HG03469 (cell line): Measurements from ENCODE around the gene COL6A1.
"Not testable (repeated sequence)": the region's sequence is repeated elsewhere in the genome, so short reads cannot be mapped to it uniquely, and the experiment has no call there.

ENCODE experiments used
- ATAC-seq: cut with Tn5 transposase; IDR thresholded peaks from one replicate; pipeline ENCODE4 v1.9.1; 2021; ENCODE audit warnings: mild to moderate bottlenecking, moderate library complexity, moderate number of reproducible peaks; ENCODE audit not compliant: unreplicated experiment

The COL6A1 gene

DNA sequence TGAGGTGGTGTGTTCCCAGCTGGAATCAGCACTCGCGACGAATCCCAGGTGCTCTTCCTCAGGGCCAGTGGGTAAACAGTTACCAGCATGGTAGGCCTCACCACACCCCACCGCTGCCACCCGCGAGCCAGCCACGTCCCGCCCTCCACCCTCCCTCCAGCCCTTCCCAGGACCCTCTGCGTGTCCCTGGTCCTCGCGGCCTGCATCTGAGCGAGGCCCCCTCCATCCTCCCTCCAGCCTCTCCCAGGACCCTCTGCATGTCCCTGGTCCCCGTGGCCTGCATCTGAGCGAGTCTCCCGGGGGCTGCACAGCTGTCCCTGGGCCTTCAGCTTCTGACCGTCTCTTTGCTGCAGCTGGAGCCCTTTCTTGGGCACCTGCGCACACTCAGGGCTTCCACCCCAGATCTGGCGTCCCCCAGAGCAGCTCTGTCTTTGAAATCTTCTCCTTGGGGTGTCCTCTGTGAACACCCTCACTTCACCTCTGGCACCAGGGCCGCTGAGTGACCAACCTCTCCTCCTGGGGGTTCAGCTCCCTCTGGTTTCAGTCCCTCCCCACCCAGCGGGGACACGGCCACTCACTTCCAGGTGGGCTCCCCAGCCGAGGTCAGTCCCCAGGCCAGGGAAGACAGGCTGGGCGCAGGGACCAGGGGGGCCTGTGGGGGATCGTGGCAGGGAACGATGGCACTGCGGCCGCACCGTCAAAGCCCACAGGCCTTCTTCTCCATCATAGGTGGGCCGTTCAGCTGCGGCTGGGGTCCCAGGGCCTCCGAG is 58.5 kb downstream of the COL6A1 start:
- no peak for ATAC-seq

GRCh38 chr21:46040707-46041106 is 59.1 kb downstream of the COL6A1 start:
- ATAC-seq: no peak

GRCh38 chr21:46041183-46041582 is 59.6 kb downstream of the COL6A1 start:
- ATAC-seq: no peak

- no peak for ATAC-seq
These were observed 63.6 kb downstream of the COL6A1 start for GRCh38 chr21:46045154-46045553.

- no peak for ATAC-seq
These were observed 64.9 kb downstream of the COL6A1 start for GRCh38 chr21:46046471-46046870.

GRCh38 chr21:46046906-46047305 is 65.3 kb downstream of the COL6A1 start:
- ATAC-seq: not testable (repeated sequence)

- no peak for ATAC-seq
These were observed 67.6 kb downstream of the COL6A1 start for GRCh38 chr21:46048926-46049889.

DNA sequence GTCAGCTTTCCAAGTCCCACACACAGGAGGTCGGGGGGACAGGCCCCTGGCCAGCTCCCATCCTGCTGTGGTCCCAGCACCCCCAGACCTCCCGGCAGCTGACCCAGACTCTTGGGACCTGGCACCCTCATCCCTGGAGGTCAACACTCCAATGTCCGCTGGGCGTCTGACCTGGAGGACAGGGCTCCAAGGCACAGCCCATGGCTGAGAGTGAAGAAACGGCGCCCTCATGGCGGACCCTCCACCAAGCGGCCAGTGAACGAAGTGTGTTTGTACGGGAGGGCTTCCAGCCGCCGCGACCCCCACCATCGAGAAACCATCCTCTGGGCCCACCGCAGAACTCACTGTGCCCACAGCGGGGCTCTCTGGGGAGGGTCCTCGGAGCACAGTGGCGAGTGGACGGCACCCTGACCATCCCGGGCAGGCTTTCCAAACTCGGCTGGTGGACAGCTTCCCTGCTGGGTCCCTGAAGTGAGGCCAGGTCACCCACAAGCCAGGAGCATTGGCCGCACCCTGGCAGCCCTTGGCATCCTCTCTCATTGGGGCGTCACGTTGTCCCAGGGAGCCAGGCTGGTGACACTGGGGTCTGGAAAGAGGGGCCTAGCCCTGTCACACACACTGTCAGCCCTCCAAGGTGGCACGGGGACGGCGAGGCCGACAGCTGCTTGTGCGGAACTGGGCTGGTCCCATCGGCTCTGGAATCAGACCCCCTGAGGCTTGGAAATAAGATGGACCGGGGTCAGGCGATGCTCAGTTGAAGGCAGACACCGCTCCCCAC is 68.5 kb downstream of the COL6A1 start:
- no peak for ATAC-seq

GRCh38 chr21:46050668-46051378 is 69.3 kb downstream of the COL6A1 start:
- no peak for ATAC-seq

DNA sequence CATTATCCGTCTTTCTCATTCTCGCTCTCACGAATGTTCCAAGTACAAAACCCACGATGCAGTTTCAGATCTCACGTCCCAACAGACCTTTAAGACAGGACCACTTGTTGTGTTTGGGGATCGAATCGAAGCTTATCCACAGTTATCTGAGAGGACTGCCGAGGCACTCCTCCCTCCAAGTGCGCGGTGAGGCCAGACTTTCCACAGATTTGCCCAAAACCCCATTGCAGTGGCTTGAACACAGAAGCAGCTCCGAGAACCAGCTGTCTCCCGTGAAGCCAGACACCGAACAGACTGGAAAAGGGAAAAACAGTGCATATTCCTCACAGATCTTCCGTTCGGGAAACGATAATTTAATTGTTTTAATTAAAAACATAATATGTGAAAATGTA is 69.8 kb downstream of the COL6A1 start:
- no peak for ATAC-seq

- ATAC-seq: no peak
These were observed 70.5 kb downstream of the COL6A1 start for GRCh38 chr21:46051821-46052675.

DNA sequence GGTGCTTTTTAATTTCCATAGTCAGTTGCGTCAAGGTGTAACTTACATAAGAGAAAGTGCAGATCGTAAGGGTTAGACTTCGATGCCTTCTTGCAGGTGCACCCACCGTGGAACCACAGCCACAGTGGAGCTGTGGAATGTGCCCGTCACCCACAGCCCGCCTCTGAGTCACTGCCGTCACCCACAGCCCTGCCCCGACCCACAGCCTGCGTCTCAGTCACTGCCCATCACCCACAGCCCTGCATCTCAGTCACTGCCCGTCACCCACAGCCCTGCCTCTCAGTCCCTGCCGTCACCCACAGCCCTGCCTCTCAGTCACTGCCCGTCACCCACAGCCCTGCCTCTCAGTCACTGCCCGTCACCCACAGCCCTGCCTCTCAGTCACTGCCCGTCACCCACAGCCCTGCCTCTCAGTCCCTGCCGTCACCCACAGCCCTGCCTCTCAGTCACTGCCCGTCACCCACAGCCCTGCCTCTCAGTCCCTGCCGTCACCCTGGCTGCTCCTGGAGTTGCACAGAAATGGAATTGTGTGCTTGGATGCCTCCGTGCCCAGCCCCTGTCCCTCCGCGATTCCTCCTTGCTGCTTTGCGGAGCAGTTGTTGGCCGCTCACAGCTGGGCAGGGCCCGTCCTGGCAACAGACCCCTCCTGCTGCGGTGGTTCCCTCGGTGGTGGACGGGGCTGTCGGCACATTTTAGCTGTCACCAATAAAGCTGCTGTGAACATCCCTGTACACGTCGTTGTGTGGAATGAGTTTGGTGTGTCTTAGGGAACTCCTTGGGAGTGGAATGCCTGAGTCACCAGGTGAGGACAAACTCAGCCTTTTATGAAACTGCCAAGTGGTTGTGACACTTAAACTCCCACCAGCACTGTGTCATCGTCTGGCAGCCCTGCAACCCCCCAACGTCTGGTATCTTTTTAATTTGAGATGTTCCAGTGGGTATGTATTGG is 71.4 kb downstream of the COL6A1 start:
- ATAC-seq: no peak

DNA sequence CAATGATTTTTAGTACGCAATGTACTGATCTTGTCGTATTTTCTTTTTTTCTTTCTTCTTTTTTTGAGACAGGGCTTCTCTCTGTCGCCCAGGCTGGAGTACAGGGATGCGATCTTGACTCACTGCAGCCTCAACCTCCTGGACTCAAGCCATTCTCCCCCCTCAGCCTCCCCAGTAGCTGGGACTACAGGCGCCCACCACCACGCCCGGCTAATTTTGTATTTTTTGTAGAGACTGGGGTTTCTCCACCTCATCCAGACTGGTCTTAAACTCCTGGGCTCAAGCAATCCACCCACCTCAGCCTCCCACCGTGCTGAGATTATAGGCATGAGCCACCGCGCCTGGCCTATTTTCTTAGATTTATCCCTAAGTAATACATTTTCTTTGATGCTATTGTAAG is 72.5 kb downstream of the COL6A1 start:
- ATAC-seq: no peak

DNA sequence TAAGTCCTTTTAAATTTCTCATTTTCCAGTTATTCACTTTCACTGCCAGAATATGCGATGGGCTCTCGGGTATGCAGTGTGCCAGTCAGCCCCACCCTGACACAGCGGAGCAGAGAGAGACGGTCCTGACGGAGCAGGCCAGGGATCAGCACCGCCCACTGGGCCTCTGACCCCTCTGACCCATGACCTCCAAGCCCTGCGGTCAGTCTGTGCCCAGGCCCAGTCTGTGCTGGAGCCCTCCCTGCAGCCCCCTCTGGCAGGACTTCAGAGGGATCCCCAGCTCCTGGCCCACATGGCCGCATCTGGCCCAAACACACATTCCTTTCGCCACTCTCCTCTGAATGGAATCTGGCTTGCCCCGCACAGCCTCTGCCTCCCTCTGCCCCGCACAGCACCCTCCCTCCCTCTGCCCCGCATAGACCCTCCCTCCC is 72.9 kb downstream of the COL6A1 start:
- ATAC-seq: no peak
